HG03469 (cell line): Measurements from ENCODE around the gene CREM.
"Not testable (repeated sequence)": the region's sequence is repeated elsewhere in the genome, so short reads cannot be mapped to it uniquely, and the experiment has no call there.

Experiments used
- ATAC-seq: cut with Tn5 transposase; IDR thresholded peaks from one replicate; pipeline ENCODE4 v1.9.1; 2021; ENCODE audit warnings: mild to moderate bottlenecking, moderate library complexity, moderate number of reproducible peaks; ENCODE audit not compliant: unreplicated experiment

The CREM gene

DNA sequence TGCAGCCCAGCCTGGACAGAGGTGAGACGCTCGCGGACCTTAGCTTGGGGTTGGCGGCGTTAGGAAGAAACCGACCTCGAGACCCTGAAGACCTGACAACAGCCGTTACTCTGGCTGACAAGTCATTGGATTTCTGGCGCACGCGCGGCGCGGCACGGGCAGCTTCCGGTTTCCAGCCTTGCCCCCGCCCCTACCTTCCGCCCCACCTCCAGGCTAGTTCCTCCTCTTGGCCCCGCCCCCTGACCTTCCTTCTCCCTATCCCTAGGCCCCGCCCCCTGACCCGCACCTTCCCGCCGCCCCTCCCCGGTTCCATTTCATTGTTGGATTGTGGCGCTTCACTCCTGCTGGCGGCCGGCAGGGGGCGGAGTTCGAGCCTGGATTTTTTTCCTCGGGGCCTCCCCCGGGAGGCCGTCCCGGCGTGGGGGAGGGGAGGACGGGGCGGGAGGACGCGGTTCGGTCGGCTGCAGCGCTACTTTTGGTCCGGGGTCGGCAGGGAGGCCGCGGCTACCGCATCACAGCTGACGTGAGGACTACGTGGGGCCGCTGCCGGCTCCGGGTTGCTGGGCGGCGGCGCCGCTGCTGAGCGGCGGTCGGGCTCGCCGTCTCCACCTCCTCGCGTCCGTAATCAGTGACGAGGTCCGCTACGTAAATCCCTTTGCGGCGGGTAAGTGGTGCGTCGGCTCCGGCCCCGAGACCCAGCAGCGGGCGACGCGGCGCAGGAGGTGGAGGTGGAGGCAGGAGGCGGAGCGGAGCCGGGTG is at the start of gene CREM:
Gene CREM, plus strand, starts transcription at position 317 of the 759 bp plus-strand sequence. CDS start 10,990 bp downstream, outside the sequence.
- ATAC-seq: peak; percentile 70

GRCh38 chr10:35079265-35079664 is 47.4 kb upstream of the CREM start:
- no peak for ATAC-seq

DNA sequence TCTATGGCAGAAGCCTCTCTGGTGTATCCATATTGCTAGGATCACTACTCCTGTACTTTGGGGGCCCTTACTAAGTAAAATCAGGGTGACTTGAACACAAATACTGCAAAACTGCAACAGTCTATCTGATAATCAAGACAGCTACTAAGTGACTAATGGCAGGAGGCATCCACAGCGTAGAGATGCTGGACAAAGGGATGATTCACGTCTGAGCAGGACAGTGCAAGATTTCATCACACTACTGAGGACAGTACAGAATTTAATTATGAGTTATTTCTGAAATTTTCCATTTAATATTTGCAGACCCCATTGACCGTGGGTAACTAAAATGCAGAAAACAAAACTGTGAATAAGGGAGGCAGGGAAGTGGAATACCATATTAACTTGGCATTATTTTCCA is 46.9 kb upstream of the CREM start:
- no peak for ATAC-seq

DNA sequence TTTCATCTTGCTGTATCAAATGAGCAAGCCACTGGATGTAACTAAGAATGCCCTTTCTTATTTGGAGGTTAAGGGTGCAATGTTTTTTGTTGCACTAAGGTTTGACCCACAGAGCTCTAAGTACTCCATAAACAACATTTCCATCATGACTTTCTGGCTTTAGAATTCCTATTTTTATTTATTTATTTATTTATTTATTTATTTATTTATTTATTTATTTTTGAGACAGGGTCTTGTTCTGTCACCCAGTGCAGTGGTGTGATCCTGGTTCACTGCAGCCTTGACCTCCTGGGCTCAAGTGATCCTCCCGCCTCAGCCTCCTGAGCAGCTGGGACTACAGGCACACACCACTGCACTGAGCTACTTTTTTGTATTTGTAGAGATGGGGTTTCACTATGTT is 46.4 kb upstream of the CREM start:
- ATAC-seq: not testable (repeated sequence)

DNA sequence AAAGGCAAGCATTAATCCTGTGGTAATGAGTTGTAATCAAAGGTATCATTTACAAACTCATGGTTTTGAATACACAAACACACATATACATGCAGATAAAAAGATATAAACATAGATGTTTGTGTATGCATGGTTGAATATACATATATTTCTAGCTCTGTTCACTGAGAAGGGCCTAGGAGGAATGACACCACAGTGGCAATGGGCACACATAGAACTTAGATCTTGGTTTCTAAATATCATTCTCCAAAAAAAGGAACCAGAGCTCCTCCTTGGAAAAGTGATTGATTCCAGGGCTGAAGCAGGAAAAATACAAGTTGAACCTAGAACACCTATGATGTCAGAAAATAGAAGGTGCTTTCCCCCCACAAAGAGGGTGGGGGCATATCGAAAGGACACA is 43.4 kb upstream of the CREM start:
- ATAC-seq: no peak

DNA sequence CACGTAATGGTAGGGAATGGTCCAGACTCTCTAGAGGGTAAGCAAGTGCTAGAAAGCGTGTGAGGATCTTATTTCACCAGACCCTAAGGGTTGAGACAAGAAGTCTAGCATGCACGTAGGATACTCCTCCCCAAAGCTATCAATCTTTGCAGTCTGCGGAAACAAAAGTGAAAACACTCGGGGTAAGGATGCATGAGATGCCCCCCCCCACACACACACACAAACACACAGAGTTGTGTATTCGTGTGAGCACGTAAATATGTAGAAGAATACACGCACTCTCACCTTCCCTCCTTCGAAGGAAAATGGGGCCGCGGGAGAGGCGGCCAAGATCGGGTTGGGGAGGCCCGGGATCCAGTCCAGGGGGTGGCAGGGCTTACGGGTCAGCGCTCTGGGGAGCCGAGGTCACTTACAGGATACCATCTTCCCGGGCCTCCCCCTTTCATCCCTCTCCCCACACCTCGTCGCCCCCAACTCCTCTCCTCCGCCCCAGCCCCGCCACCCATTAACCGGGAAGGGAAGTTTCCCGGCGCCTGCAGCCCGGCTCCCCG is 37.0 kb upstream of the CREM start:
- no peak for ATAC-seq

GRCh38 chr10:35090162-35090954 is 36.3 kb upstream of the CREM start, which contains the start of gene CUL2:
Gene CUL2, minus strand, starts transcription at chr10:35090341. Its CDS starts 19,024 bp downstream, at chr10:35071317.
- ATAC-seq: peak; percentile 84

DNA sequence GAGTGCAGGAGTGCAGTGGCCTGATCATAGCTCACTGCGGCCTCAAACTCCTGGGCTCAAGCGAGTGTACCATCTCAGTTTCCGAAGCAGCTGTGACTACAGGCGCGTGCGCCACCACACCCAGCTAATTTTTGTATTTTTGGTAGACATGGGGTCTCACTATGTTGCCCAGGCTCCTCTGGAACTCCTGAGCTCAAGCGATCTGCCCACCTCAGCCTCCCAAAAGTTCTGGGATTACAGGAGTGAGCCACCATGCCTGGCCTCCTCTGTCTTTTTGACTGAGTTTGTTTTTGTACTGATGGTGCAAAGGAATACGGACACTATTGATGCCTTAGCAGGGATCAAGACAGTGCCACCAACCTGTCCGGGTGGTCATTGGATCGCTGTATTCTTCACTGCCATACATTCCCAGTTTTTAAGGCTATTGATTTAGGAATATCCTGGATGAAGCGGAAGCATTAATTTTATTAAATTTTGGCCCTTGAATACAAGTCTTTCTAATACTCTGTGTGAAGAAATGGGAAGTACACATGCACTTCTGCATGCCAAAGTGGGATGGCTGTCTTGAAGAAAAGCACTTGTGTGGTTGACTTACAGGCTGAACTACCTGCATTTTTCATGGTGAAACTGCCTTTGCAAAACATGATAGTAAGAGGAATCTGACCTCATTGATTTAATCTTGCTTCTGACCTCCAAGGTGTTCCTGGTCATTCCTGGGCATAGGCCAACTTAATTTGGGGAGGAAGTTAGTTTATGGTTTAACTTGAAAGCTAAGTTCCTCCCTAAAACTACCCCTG is 34.5 kb upstream of the CREM start:
- no peak for ATAC-seq

DNA sequence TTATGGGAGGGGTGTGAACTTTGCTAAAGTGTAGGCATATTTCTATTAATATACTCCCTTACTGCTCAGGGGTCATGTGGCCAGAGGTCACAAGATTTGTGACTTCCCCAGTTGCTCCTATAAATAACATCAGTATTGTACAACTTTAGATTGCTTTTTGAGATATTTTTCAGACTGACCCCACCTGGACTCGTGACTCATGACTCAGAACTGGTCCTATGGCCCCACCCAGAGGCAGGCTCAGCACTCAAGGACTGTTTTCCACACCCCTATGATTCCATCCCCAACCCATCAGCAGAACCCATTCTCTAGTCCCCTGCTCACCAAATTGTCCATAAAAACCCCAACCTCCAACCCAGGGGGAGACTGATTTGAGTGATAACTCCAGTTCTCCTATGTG is 33.8 kb upstream of the CREM start:
- no peak for ATAC-seq

DNA sequence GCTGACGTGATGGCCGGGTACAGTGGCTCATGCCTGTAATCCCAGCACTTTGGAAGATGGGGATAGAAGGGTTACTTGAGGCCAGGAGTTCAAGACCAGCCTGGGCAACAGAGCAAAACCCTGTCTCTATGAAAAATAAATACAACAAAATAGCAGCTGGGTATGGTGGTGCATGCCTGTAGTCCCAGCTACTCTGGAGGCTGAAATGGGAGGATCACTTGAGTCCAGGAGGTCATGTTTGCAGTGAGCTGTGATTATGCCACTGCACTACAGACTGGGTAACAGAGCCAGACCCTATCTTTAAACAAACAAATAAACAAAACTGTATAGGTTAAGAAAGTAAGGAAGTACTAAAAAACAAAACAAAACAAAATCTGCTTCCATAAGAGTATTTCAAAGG is 30.3 kb upstream of the CREM start:
- no peak for ATAC-seq

- ATAC-seq: no peak
These were observed 29.1 kb upstream of the CREM start for GRCh38 chr10:35097510-35097909.

DNA sequence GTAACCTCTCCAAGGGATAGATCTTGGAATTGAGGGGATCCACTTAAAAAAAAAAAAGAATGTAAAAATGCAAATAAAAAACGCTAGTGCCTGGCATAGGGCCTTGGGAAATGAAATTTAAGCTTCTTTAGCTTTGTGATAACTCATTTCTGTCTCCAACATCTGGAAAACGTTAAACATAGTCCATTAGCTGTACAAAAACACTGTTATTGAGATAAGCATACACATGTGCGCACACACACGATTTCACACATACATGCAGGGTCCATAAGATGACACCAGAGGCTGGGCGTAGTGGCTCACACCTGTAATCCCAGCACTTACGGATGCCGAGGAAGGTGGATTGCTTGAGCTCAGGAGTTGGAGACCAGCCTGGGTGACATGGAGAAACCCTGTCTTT is 22.8 kb upstream of the CREM start:
- ATAC-seq: no peak

DNA sequence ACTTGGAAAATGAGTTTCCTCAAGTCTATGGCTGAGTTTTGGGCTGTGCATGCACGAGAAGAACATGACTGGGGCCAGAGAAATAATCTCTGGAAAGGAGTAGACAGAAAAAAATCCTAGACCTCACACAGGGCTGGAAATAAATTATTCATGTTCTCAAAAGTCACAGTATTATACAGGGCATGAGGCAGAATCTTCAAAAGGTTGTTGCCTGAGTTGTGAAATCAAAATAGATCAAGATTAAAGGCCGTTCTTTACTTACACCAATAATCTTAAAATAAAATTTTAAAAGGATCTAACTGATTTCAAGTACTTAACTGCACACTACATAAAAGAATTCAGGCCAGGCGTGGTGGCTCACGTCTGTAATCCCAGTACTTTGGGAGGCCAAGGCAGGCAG is 14.1 kb upstream of the CREM start:
- no peak for ATAC-seq

- no peak for ATAC-seq
These were observed 7.3 kb upstream of the CREM start for GRCh38 chr10:35119378-35119777.

DNA sequence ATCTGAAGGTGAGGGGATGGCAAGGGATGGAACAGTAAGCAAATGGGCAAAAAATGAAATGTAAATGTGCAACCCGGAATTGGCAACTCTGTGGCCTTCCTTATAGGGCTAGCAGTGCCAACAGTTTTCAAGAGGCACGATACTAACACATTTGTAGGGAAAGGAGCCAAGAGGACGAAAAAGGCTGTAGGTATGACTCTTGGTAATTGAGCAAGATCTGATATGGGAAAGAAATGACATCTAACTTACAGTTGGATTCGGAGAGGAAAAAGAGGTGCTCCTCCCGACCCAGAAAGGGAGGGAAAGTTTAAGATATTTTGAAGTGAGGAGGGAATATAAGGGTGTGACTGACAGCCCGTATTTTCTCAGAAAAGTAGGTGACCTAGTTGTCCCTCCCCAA is 2.1 kb upstream of the CREM start:
- no peak for ATAC-seq

DNA sequence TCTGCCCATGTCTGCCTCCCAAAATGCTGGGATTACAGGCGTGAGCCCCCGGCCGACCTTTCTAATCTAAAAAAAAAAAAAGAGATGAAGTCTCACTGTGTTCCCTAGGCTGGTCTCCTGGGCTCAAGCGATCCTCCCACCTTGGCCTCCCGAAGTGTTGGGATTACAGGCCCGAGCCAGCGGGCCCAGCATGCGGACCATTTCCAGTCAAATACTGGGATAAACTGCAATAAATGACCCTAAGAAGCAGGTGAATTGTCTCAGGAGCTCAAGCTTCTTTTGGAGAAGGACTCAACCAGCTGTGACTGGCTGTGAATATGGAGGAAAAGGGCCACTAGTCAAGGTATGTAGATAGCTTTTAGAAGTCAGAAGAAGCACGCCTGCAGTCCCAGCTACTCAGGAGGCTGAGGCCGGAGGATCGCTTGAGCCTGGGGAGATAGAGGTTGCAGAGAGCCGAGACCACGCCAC is 550 bp upstream of the CREM start:
- no peak for ATAC-seq

- ATAC-seq: no peak
These were observed 744 bp downstream of the CREM start for GRCh38 chr10:35127289-35127891.

- ATAC-seq: no peak
These were observed 2.6 kb downstream of the CREM start for GRCh38 chr10:35129185-35129674.

- ATAC-seq: no peak
These were observed 4.0 kb downstream of the CREM start for GRCh38 chr10:35130663-35131062.

DNA sequence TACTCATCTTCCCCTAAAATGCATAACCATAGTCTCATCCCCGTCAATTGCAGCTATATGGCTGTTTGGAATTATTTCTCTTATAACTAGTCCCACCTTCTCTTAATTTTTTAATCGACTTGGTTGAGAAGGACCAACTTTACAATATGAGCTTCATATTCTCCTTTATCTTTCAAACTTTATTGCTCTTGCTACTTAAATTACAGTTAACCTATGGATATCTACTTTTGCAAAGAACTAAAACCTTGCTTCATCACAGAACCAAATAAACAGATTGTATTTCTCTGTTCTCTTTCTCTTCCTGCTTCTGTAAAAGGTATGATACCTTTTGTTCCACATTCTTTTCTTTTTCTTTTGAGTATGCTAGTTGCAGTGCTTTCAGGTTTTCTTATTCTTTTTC is 6.1 kb downstream of the CREM start:
- no peak for ATAC-seq
